VCaP (cell line): ENCODE results near the gene DLG2.
"Not testable (repeated sequence)": the region's sequence is repeated elsewhere in the genome, so short reads cannot be mapped to it uniquely, and the experiment has no call there.

Experiments used
- H3K27ac ChIP-seq: fragments of 450-650 bp; 2 replicates; pipeline ENCODE4 v1.5.1; 2017
- TF ChIP-seq, protein P1 (sequence below): fragments of 450-650 bp; conservative IDR thresholded peaks from 2 replicates; pipeline ENCODE4 v1.5.1; 2017; ENCODE audit warnings: mild to moderate bottlenecking, moderate library complexity

Gene DLG2

DNA sequence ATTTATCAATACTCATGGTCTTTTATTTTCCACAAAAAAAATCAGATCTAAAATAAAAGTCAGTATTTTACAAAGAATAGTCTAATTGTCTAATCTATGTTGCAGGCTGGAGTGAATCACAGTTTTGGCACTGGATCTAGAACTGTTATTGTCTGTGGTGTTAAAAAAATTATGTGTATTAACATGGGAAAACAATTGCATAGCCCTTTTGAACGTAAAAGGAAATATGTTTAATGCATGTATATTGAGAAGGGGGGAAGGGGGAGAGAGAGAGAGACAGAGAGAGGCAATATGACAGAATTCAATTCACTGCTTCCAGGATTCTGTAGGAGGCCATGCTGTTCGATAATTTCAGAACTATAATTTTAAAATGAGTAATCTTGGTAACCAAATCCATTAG, 2016.1 kb downstream of the DLG2 start:
- no peak overlapping the region for H3K27ac ChIP-seq
- TF ChIP-seq, protein P1, sequence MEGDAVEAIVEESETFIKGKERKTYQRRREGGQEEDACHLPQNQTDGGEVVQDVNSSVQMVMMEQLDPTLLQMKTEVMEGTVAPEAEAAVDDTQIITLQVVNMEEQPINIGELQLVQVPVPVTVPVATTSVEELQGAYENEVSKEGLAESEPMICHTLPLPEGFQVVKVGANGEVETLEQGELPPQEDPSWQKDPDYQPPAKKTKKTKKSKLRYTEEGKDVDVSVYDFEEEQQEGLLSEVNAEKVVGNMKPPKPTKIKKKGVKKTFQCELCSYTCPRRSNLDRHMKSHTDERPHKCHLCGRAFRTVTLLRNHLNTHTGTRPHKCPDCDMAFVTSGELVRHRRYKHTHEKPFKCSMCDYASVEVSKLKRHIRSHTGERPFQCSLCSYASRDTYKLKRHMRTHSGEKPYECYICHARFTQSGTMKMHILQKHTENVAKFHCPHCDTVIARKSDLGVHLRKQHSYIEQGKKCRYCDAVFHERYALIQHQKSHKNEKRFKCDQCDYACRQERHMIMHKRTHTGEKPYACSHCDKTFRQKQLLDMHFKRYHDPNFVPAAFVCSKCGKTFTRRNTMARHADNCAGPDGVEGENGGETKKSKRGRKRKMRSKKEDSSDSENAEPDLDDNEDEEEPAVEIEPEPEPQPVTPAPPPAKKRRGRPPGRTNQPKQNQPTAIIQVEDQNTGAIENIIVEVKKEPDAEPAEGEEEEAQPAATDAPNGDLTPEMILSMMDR, result no peak

DNA sequence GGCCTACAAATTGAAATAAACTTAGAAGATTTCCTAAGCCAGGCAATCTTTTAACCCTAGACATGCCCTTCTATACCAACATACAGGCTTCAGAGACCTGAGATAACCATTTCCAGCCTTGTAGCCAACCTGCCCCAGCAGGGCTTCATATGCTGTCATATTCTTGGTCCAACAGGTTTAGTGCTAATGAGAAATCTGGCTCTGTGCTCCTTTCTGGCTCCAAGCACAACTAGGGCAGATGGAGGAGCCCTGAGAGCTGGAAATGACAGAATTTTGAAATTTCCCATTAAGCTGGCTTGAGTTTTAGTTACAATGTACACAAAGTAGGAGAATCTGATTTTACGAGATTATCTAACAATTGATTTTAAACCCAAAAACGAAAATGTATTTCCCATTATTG, 2018.0 kb downstream of the DLG2 start:
- no peak overlapping the region for H3K27ac ChIP-seq
- TF ChIP-seq, protein P1, result no peak

DNA sequence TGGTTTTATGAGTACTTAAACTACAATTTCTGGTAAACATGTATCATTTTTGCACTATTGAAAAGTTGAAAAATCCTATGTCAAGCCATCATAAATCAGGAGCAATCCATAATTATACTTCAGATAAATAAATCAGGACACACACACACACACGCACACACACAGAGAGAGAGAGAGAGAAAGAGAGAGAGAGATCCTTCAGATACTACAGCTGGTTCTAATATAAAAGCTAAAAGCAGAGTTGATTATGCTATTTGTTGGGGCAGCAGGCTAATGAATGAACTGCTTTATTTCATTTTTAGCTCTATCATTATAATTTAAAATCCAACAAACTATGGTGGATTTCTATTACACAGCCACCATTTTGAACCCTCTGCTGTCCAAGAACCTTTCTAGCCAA, 2018.6 kb downstream of the DLG2 start:
- TF ChIP-seq, protein P1, result no peak
- H3K27ac ChIP-seq, result no peak overlapping the region

DNA sequence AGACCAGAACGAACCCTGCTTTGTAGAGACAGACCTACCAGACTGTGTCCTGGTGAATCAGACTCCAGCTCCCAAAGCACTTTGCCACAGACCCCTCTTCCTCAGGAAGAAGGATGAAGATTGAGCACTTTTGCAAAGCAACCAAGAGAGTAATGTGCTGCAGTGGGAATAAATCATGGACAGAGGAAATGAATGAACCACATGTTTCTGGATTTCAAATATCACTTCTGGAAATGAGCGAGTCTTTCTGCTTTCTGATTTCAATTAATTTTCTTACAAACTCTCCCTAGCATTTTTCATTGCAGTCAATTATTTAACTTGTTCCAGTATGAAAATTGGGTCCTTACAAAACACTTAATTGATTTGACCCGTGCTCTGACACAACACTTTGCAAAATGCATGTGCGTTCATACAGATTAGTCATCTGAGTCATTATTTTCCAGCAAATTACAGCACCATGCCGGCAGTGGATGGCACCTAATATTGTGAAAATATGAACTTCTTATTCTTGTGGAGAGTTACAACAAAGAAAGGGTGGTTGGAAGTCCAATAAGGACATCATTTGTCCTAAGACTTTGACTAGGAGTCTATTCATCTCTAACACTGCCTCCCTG, 2025.1 kb downstream of the DLG2 start:
- no peak overlapping the region for H3K27ac ChIP-seq
- TF ChIP-seq, protein P1, result no peak

DNA sequence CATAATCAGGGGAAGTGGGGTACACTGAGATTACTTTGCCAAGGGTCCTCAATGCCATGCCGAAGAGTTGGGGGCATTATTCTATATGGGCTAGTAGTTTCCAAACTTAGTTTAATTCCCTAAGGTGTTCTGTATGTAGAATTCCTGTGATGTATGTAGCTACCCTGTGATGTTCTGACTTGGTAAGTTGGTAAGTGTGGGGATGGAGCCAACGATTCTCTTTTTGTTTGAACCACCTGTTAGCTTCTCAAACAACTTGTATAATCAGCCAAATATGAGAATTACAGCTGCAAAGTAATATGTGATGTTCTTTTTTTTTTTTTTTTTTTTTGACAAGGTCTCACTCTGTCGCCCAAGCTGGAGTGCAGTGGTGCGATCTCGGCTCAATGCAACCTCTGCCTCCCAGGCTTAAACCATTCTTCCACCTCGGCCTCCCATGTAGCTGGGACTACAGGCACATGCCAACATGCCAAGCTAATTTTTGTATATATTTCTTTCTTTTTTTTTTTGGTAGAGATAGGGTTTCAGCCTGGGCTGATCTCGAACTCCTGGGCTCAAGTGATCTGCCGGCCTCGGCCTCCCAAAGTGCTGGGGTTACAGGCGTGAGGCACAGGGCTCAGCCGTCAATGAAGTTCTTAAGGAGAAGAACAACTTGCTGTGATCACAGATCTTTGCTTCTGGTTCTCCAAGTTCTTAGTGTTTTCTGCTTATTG, 2025.8 kb downstream of the DLG2 start:
- H3K27ac ChIP-seq, result no peak overlapping the region
- TF ChIP-seq, protein P1, result no peak

DNA sequence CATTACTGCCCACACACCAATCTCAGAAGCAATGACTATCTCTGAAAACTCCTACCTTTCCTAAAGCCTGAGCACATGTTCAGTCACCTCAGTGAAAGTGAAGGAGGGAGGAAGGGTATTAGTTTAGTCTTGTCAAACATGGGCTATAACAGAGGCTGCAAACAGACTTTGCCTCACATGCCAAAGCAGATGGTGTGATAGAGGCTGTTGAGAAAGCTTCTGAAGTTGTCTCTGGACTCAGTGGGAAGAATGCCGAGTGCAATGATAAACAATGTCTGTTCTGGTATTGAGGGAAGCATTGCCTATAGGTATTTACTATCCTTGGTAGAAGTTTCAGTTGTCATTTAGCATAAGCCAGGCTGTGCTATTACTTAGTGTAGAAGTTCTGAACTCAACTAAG, 2026.5 kb downstream of the DLG2 start:
- TF ChIP-seq, protein P1, result no peak
- H3K27ac ChIP-seq, result no peak overlapping the region

DNA sequence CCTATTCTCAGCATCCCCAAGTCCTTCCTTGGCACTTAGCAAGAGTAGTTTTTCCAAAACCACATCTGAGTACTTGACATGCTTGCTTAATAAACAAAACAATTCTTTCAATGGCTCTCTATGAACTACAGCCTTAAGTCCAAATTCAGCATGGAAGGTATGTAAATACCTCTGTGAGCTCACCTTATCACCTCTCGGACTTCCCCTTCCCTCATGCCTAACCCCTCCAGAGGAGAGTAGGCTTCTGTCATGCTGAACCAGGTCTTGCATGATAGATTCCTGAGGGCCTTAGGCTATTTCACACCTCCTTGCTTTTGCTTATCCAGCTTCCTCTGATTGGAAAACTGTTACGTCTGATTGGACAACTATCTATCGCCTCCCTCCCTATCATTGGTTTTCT, 2028.1 kb downstream of the DLG2 start:
- TF ChIP-seq, protein P1, result no peak
- H3K27ac ChIP-seq, result no peak overlapping the region

DNA sequence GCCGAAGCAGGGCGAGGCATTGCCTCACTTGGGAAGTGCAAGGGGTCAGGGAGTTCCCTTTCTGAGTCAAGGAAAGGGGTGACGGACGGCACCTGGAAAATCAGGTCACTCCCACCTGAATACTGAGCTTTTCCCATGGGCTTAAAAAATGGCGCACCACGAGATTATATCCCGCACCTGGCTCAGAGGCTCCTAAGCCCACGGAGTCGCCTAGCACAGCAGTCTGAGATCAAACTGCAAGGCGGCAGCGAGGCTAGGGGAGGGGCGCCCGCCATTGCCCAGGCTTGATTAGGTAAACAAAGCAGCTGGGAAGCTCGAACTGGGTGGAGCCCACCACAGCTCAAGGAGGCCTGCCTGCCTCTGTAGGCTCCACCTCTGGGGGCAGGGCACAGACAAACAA, 2039.3 kb downstream of the DLG2 start:
- not testable (repeated sequence) for H3K27ac ChIP-seq
